IPS DF 6.9 (cell line): ENCODE data around the gene NCKAP5.

Experiments
- DNase-seq: peaks from one replicate; pipeline ENCODE4 v3.0.0-alpha.2; 2013; ENCODE audit warnings: low read depth, low spot score
- H3K27ac ChIP-seq: one replicate; pipeline ENCODE4 v1.5.1; 2013; ENCODE audit warnings: low read length, control low read depth
- H3K27me3 ChIP-seq: 2 replicates; pipeline ENCODE4 v1.6.1; 2013; ENCODE audit warnings: mild to moderate bottlenecking, low read length; ENCODE audit not compliant: control insufficient read depth, insufficient read depth
- H3K36me3 ChIP-seq: 2 replicates; pipeline ENCODE4 v1.6.1; 2013; ENCODE audit warnings: low read length; ENCODE audit not compliant: control insufficient read depth, insufficient read depth
- H3K4me1 ChIP-seq: 2 replicates; pipeline ENCODE4 v1.6.1; 2013; ENCODE audit warnings: low read length; ENCODE audit not compliant: control insufficient read depth, insufficient read depth
- H3K4me3 ChIP-seq: 2 replicates; pipeline ENCODE4 v1.5.1; 2013; ENCODE audit warnings: mild to moderate bottlenecking, low read length
- H3K9me3 ChIP-seq: 2 replicates; pipeline ENCODE4 v1.6.1; 2013; ENCODE audit warnings: low read length, inconsistent platforms; ENCODE audit not compliant: control insufficient read depth, insufficient read depth
- whole genome bisulfite sequencing: extraction: QIAGEN DNeasy Blood & Tissue Kit; methylation state at CpG from one replicate; pipeline ENCODE4 v1.1.7; 2013; ENCODE audit warnings: mixed read lengths, missing lambda C conversion rate; ENCODE audit not compliant: insufficient read length, insufficient coverage; 5-methylcytosine and 5-hydroxymethylcytosine counted together

Gene NCKAP5

DNA sequence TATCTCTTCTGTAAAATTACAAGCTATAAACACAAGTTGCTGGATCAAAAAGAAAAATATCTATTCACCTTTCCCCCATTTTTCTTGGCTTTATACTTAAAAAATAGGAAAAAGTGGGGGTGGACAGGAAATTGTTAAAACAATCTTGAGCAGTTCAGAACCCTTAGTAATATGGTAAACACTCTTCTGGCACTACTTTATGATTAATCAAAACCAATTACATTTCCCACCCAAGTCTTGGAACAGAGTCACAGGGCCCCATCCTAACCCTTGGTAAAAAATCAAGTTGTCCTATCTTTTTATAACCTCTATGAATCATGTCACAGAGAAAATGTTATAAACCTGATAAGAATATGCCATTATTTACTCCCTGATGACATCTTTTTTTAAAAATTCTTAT is 570.0 kb downstream of the NCKAP5 start:
- Histone ChIP-seq H3K36me3 (no peaks in the 10 kb centered on the region), H3K9me3 (no peaks in the 10 kb centered on the region), H3K27me3 (no peaks in the 10 kb centered on the region), H3K4me1 (no peaks in the 10 kb centered on the region), H3K4me3 (no peak overlapping the region), H3K27ac (no peak overlapping the region)
- no peak for DNase-seq

DNA sequence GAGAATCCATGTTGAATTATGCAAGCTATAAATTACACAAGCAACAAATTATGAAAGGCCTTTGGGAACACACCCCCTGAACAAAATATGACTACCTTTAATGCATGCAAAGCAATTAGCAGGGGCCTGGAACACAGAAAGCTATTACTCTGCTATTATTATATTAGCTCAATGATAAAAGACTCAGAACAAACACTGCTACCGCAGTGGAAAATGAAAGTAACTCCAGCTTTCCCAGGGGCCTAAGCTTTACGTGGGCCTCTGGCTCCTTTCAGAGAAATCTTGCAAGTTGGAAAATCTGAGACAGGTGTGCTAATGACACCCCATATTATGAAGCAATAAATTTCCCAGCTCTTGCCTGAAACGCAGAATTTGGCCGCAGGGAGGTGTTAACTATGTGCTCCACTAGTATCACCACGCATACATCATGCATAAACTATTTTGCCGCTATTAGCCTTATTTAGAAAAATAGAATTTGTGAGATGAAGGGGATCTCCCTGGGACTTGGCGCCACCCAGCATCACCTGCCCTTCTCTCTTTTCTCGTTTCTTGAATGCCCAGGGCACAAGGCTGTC is 576.7 kb downstream of the NCKAP5 start:
- H3K36me3 ChIP-seq: no peaks in the 10 kb centered on the region
- H3K4me1 ChIP-seq: no peaks in the 10 kb centered on the region
- no peaks in the 10 kb centered on the region for H3K9me3 ChIP-seq
- no peak for DNase-seq
- no peaks in the 10 kb centered on the region for H3K27me3 ChIP-seq
- H3K4me3 ChIP-seq: no peak overlapping the region
- no peak overlapping the region for H3K27ac ChIP-seq
- WGBS: no CpG with 5 or more reads among the region's 8 CpGs

DNA sequence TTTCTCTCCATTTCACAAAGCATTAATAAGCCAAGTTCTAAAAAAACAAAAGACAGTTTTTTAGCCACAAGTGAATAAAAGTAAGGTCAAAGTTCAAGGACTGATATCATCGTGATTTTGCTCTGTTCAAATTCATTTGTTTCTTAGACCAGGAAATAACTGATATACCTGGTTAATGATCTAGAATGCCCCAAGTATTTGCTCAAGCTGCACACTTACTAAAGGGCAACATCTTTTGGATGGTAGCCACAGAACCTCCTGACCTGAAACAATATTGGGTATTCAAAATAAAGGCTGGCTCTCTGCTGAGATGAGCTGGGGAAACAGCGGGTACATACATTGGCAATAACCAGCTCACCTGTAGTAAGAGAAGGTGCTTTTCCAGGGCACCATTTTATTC is 583.5 kb downstream of the NCKAP5 start:
- Histone ChIP-seq H3K27ac (no peak overlapping the region), H3K27me3 (no peaks in the 10 kb centered on the region), H3K9me3 (no peaks in the 10 kb centered on the region), H3K4me1 (no peaks in the 10 kb centered on the region), H3K4me3 (no peak overlapping the region), H3K36me3 (no peaks in the 10 kb centered on the region)
- DNase-seq: no peak
- no CpG with 5 or more reads among the region's 2 CpGs for WGBS

DNA sequence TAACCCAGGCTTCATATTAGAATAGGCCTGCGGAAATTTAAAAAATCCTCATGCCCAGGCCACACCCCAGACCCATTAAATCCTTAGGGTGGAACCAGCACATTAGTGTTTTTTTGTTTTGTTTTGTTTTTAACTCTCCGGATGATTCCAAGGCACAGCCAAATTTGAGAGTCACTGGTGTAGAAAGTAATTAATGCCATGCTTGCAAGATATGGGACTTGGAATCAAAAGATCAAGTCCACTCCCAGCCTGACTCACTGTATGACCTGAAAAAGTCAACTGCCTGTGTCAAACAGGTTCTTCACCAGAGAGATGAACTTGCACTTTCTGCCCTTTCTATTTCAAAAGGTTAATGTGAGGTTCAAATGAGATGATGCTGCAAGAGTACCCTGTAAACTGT is 588.0 kb downstream of the NCKAP5 start:
- no peaks in the 10 kb centered on the region for H3K4me1 ChIP-seq
- H3K27ac ChIP-seq: no peak overlapping the region
- H3K4me3 ChIP-seq: no peak overlapping the region
- no CpG with 5 or more reads among the region's 2 CpGs for WGBS
- no peak for DNase-seq
- no peaks in the 10 kb centered on the region for H3K36me3 ChIP-seq
- H3K27me3 ChIP-seq: no peaks in the 10 kb centered on the region
- no peaks in the 10 kb centered on the region for H3K9me3 ChIP-seq

DNA sequence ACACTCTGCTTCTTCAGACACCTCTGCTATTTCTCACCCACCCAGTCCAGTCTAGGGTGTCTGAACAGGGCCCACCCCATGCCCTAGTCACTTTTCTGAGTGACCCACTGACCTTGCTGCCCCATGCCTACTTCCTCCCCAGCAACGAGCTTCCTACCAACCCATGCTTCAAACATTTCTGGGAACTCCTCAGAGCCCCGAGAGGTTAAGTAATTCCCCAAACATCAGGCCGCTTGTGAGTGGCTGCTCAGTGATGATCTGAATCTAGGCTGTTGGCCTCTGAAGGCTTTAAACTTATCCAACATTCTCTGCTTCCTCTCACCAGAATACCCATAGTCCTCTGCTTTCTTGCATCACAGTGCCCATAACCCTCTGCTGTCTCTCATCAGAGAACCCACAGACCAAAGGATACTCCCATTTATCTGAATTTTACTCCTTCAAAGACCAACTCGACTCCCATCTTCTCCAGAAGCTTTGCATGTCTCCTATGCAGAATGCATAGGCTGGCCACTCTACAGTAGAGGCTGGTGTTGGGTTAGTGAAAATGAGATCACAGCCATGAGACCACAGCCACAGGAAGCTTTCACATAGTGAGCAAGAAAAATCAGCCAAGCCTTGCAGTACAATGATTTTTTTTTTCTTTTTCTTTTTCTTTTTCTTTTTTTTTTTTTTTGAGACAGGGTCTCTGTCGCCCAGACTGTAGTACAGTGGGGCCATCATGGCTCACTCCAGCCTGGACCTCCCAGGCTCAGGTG is 588.7 kb downstream of the NCKAP5 start:
- Histone ChIP-seq H3K27ac (no peak overlapping the region), H3K27me3 (no peaks in the 10 kb centered on the region), H3K9me3 (no peaks in the 10 kb centered on the region), H3K4me1 (no peaks in the 10 kb centered on the region), H3K4me3 (no peak overlapping the region), H3K36me3 (no peaks in the 10 kb centered on the region)
- DNase-seq: no peak
- no CpG with 5 or more reads among the region's 5 CpGs for WGBS

DNA sequence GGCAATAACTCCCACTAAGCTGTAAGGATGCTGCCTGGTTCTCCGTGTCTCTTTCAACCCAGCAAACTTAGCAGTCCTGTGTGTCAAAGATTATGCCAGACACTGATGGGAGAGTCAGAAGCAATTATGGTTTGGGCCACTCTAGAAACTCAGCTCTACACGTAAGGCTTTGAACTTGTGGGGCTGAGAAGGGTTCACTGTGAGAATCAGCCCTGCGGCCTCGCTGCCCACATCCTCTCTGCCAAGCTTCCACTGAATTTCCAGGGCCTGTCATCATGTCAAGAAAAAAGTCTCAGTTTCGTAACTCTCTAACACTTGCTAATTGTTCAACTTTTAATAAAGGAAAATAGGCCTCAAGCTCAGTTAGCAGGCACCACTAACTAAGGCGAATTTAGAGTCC is 589.4 kb downstream of the NCKAP5 start:
- Histone ChIP-seq H3K27me3 (no peaks in the 10 kb centered on the region), H3K9me3 (no peaks in the 10 kb centered on the region), H3K4me1 (no peaks in the 10 kb centered on the region), H3K36me3 (no peaks in the 10 kb centered on the region), H3K27ac (no peak overlapping the region), H3K4me3 (no peak overlapping the region)
- DNase-seq: no peak
- WGBS: no CpG with 5 or more reads among the region's 6 CpGs

DNA sequence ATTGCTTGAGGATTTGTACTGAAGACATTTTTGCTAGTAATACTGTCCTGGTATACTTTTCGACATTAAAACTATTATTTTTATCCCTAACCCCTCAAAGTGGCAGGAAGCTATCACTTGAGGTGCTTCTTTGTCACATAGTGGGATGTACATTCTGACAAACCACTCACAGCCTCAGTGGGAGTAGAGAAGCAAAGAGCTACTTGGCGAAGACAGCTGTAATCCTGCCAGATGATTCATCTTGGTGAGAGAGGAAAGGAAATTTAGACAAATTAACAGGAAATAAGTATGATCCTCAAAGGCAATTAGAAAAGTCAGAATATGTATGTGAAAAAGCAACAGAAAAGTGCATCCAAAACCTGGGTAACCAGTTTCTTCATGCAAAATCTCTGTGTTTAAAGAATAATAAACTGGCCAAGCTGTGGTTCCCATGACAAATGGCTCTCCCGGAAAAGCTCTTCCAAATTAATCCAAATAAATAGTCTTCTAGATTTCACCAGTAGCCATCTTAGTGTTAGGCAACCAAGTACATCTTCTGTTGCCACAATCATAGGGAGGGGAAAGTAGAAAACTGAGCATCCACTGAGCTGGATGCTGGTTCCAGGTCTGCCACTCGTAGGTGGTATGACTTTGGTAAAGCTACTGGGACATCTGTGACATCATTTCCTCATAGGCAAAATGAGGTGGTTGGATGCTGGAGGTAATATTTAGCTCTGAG is 590.3 kb downstream of the NCKAP5 start:
- no peak overlapping the region for H3K27ac ChIP-seq
- no peaks in the 10 kb centered on the region for H3K9me3 ChIP-seq
- no peak overlapping the region for H3K4me3 ChIP-seq
- no peaks in the 10 kb centered on the region for H3K36me3 ChIP-seq
- H3K27me3 ChIP-seq: no peaks in the 10 kb centered on the region
- no peaks in the 10 kb centered on the region for H3K4me1 ChIP-seq
- DNase-seq: no peak
- no CpG with 5 or more reads among the region's 4 CpGs for WGBS

DNA sequence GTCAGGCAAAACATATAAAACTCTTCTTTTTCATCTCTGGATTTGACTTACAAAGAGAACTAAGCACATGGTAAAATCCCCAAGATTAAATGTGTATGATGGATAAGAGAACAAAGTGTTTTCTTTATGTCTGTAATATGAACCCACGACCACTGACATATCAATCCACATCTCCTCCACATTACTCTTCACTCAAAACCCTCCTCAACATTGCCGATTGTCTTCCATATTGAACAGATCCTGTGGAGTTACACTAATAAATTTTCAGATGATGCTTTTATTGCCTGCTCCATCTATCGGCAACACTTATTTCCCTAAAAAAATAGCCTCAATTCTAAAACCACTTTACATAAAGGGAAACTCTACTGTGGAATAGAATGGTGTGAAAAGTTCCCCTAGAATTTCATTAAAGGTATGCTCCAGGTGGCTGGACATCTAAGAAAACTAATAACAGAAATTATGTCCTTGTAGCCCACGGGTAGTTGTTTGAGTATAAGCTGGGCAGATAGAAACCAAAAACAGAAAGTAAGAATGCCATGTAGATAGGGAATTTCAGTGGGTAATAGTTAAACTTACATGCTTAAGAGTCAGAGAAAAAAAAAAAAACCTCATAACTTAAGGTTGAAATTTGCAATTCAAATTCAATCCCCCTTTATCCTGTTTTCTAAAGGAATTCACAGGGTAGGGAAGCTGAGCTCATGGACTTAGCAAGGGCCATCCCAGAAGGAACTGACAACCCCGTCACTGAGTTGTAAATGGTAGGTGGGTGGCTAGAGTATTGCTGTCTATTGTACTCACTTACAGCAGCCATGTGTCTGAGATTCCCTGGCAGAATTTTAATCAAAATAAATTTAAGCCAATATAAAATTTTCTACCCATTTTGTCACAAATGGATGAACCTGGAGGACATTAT is 592.8 kb downstream of the NCKAP5 start:
- DNase-seq: no peak
- no peak overlapping the region for H3K27ac ChIP-seq
- H3K4me3 ChIP-seq: no peak overlapping the region
- no peaks in the 10 kb centered on the region for H3K4me1 ChIP-seq
- H3K36me3 ChIP-seq: no peaks in the 10 kb centered on the region
- no peaks in the 10 kb centered on the region for H3K9me3 ChIP-seq
- 100% methylated on average over 2 of the region's 5 CpGs for WGBS
- no peaks in the 10 kb centered on the region for H3K27me3 ChIP-seq

DNA sequence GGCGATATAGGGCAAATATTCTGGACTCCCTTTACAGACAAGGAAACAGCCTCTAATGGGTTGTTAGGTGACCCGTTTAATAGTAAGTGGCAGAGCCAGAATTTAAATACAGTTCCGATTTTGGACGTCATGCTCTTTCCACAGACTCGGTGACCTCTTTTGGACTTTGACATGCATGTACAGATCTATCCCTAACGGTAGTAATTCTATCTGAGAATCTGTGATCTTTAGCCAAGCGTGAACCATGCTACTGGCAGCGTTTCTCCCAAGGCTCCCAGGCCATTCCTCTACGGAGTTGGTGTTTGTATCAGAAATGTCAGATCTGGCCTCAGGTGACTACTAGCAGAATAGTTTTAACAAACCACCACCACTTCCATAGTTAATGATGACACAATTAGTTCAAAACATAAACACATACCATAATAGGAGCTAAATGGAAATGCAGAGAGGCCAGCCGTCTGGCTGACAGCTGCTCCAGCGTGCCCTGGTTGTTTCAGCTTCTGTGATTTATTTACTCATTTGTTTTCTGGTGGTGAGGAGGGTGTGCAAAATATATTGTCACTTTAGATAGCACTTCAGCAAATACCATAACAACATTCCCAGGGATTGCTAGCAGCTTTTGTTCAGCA is 593.7 kb downstream of the NCKAP5 start:
- no CpG with 5 or more reads among the region's 11 CpGs for WGBS
- Histone ChIP-seq H3K4me3 (no peak overlapping the region), H3K27me3 (no peaks in the 10 kb centered on the region), H3K27ac (no peak overlapping the region), H3K36me3 (no peaks in the 10 kb centered on the region), H3K4me1 (no peaks in the 10 kb centered on the region), H3K9me3 (no peaks in the 10 kb centered on the region)
- no peak for DNase-seq
